GM21619 (cell line): ENCODE data around the gene SHC4.
"Not testable (repeated sequence)": the region's sequence is repeated elsewhere in the genome, so short reads cannot be mapped to it uniquely, and the experiment has no call there.

Experiments used
- ATAC-seq: cut with Tn5 transposase; IDR thresholded peaks from one replicate; pipeline ENCODE4 v1.9.1; 2021; ENCODE audit not compliant: unreplicated experiment

Gene SHC4

DNA sequence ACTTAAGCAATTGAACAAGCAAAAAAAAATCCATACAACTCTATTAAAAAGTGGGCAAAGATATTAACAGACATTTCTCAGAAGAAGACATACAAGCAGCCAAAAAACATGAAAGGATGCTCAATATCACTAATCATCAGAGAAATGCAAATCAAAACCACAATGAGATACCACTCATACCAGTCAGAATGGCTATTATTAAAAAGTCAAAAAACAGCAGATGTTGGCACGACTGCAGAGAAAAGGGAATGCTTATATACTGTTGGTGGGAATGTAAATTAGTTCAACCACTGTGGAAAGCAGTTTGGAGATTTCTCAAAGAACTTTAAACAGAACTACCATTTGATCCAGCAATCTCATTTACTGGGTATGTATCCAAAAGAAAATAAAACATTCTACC is 7.2 kb upstream of the SHC4 start:
- ATAC-seq = not testable (repeated sequence)

DNA sequence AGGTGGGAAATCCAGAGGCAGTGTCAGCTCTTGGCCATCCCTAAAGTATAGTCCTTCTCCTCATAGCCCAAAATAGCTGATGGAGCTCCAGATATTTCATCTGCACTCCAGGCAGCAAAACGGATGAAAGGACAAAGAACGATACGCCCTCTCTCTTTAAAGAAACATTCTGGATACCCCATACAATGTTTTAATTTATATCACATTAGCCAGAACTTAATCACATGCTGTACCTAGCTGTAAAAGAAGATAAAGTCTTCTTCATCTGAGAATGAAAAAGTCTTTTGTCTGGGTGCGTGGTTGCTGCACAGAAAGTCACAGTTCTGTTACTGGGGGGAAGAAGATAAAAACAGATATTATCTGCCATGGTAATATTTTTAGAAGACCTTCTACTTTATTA is 4.3 kb upstream of the SHC4 start:
- ATAC-seq = no peak

DNA sequence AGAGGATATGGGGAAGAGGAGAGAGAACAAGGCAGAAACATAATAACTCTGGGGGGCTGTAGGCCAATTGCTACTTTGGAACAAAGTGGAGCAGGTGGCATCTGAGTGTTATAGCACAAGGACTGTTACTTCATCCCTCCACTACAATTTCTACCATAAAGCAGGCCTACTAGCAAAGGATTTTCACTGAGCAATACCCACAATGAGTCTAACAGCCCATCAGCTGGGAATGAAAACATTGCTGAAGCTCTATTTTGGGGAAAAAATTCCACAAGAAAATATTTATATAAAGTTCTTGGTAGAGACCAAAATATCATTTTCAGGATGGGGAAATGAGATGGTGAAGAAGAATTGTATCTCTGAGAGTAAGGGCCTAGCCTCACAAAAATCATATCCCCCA is 3.6 kb upstream of the SHC4 start:
- ATAC-seq = no peak

DNA sequence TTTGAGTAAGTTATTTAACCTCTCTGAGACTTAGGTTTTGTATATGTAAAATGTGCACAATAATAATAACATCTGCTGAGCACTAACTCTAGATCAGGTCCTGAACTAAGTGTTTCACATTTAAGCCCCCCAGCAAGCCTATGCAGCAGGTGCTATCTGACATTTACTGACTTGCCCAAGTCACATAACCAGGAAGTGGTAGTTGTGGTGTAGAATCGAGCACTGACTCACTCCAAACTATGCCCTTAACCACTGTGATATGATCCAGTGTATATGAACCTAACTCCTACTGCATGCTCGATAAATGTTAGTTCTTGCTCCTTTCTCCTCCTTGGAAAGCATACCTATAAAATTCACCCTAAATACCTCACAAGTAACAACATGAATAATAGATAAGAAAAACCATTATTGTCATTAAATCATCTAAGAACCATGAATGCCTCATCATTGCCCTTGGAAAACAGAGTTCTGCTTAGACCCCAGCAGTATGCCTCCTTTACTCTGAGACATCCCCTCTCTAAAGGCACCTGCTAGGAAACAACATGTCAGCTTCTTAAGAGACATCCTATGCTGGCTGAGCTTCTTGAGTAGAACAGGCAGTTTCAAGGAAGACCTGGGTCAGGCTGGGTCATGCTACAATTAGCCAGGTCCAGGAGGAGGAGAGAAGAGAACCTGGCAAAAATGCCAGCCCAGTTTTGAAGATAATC is 3.0 kb upstream of the SHC4 start:
- ATAC-seq = peak; percentile 74

DNA sequence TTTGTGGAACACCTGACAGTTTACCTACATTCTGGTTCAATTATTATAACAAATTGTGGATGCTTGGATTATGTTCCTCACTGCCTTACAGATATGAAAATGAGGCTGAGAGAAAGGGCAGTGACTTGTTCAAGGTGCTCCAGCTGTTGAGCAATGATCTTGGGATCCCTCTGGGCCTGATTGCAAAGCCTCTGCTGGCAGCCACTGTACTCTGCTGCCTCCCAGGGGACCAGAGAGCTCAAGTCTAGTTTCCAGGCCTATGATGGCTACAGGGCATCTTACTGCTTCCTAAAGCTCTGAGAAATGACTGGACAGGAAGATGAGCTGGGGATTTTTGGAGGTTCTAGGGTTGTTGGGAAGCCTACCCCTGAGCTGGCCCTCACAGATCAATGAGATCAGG is 2.3 kb upstream of the SHC4 start:
- peak; percentile 69 for ATAC-seq

- ATAC-seq = no peak
Observed at GRCh38 chr15:48964898-48965297, 1.2 kb upstream of the SHC4 start.

- ATAC-seq = no peak
Observed at GRCh38 chr15:48962662-48963523, 826 bp downstream of the SHC4 start.

DNA sequence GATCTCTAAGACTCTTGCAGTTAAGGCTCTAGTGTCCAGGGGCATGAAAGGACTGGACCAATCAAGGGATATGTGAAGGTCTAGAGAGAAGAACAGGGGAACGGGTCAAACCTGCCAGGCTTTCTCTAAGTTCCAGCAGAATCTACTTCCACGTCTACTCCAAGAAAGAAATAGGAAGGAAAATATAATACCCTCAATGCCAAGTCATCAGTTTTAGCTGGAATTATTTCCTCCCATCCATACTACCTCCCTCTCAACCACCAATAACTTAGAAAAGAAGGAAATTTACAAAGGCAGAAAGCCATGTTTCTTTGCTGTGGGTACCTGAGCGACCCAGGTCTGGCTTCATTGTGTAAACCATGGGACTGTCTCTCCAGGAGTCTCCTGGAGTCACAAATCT is 7.8 kb downstream of the SHC4 start:
- no peak for ATAC-seq

DNA sequence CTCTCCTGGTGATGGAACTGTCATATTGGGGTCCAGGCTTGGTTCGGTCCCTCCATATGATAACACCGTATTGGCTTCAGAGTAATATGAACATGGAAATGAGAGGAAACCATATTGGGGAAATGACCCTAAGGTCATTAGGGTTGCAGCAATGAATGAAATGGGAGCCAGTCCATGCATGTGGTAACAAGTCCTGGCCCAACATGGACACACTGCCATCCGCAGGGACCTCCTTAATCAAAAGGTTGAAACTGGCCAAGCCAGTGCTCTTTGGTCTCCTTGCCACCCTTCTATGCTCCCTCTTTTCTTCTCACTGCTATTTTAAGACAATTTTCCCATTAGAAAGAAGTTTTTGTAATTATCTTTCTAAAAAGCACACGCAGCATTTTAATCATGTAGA is 8.3 kb downstream of the SHC4 start:
- no peak for ATAC-seq

GRCh38 chr15:48954538-48954937 is 9.2 kb downstream of the SHC4 start:
- no peak for ATAC-seq

GRCh38 chr15:48946840-48947187 is 16.9 kb downstream of the SHC4 start:
- ATAC-seq = no peak

- ATAC-seq = peak; percentile 52
Observed at GRCh38 chr15:48946074-48946839, 17.5 kb downstream of the SHC4 start.

GRCh38 chr15:48945386-48945785 is 18.3 kb downstream of the SHC4 start:
- no peak for ATAC-seq

DNA sequence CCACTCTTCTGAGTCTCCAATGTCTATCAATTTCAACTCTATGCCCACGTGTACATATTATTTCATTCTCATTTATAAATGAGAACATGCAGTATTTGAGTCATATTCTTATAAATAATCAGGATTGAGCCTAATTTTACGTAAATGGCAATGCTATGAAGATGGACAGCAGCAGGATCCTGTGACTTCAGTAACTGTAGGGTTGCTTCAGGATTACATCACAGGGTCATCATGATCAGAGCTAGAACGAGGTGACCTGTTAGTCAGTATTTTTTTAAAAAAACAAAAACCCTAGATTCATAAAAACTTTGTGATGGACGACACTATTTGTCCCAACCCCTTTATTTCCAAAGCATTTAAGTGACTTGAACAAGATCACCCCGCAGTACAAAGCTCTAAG is 21.8 kb downstream of the SHC4 start:
- no peak for ATAC-seq

DNA sequence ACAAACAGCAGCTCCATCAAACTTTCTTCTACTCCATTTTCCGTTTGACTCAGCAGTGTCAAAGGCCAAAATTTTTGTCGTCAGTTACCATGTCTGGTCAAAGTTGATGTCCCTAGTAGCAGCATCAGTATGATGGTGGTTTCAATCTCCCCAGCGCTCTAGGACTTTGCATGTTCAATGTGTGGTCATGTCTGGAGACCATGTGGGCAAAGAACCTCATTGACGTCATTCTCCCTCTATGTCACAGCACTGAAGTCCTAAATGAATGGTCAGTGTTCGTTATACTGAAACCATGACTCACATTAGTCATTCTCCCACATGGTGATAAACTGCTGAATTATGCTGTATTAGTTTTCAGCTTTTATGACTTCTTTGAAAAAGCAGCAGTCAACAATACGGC is 23.2 kb downstream of the SHC4 start:
- peak; percentile 95 for ATAC-seq

- ATAC-seq = no peak
Observed at GRCh38 chr15:48939648-48940047, 24.1 kb downstream of the SHC4 start.

DNA sequence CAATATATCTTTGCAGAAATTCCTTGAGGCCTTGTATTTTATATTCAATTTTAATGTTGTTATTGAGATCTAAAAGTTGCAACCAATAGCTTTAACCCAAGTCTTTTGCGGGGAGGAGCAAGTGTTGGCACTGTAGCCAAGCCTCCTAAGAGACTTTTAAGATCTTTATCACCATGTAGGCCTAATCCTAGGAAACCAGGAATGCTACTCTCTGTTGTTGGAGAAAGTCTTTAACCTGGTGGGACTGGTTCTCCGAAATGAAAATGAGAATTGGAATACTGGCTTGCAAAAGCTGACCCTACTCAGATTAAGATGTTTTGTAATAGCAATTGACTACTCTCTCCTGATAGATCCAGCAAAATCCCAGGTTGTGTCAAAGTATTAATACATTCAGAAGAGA is 25.8 kb downstream of the SHC4 start:
- ATAC-seq = no peak

GRCh38 chr15:48936666-48937065 is 27.1 kb downstream of the SHC4 start:
- ATAC-seq = no peak

DNA sequence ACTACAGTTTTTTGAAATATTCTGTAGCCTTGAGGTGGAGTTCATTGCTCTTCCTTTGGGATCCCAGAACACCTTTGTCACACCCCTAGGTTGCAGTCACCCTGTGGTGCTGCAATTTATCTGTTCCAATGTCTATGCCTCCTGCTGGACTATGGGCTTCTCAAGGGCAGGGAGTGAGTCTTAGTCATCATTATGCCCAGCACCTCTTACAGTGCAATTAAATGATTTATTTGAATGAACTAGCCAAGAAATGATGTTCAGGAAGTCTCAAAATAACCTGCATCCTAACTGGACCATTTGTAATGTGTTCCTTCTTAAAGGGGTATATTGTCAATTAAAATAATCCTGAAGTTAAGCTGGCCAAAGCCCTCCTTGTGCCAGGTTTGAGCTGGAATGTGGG is 28.5 kb downstream of the SHC4 start:
- no peak for ATAC-seq

GRCh38 chr15:48930735-48931134 is 33.0 kb downstream of the SHC4 start:
- ATAC-seq = no peak

GRCh38 chr15:48929661-48930060 is 34.1 kb downstream of the SHC4 start:
- no peak for ATAC-seq
